Stimulated activated CD8-positive, alpha-beta memory T cell treated with anti-CD3 and anti-CD28 coated beads, Interleukin-7, amount 100 ng/mL, for 4 hours (primary cell): Measurements from ENCODE around the gene EIF4B.
"Not testable (repeated sequence)": the region's sequence is repeated elsewhere in the genome, so short reads cannot be mapped to it uniquely, and the experiment has no call there.

ENCODE experiments used
- DNase-seq, 2 donors: peaks; one replicate each; pipeline ENCODE4 v3.0.0-alpha.2; 2020; ENCODE audit warnings: low read depth in 2 of 2

Gene EIF4B, protein sequence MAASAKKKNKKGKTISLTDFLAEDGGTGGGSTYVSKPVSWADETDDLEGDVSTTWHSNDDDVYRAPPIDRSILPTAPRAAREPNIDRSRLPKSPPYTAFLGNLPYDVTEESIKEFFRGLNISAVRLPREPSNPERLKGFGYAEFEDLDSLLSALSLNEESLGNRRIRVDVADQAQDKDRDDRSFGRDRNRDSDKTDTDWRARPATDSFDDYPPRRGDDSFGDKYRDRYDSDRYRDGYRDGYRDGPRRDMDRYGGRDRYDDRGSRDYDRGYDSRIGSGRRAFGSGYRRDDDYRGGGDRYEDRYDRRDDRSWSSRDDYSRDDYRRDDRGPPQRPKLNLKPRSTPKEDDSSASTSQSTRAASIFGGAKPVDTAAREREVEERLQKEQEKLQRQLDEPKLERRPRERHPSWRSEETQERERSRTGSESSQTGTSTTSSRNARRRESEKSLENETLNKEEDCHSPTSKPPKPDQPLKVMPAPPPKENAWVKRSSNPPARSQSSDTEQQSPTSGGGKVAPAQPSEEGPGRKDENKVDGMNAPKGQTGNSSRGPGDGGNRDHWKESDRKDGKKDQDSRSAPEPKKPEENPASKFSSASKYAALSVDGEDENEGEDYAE

DNA sequence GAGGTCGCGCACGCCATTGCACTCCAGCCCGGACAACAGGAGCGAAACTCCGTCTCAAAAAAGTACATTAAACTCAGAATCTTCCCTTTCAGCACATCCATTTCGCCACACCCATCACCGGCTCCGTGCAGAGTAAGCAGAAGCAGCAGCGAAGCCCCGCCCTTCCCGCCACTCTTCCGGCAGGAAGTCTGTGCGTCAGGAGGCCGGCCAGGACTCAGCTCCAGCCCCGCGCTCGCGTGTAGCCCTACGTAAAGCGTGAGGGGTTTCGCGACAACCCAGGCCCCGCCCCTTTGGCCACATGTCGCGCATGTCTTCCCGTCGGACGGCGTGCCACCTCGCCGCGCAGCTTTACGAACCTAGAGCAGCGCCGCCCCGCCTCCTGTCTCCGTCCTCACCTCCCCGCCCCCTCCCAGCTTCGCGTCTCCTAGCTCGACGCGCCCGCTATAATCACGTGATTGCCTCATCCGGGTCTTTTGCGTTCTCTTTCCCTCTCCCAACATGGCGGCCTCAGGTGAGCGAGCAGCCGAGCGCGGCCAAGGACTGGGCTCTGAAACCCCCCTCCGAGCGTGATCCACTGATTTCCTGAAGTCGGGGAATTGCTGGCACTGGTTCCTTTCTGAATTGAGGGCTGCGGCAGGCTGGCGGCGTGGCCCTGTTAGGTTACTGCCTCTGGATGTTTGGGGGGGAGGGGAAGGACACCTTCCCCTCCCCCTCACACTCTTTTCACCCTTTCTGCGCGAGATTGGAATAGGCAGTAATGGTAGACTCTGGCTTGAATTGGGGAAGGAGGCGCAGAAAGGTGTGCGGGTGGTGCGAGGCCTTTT is at the start of gene EIF4B:
EIF4B (plus strand) TSS at position 471 of the 824 bp plus-strand sequence; CDS start at position 499, 28 bp downstream.
- DNase-seq: peak; percentile 99 to 100

DNA sequence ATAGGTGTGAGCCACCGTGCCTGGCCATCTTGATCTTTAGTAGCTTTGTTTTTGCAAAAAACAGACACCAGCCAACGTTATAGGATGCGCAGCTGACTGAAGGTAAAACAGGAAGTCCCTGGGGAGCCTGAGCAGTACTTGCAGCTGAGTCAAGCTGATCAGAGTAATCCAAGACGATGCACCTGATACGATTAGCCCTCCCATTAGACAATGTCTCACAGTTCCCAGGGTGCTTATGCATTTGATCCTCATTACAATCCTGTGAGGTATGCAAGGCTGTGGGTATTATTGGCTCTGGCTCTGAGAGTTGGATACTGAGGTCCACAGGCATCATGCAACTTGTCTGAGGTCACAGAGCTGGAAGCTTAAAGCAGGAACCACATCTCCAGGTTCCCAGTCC is 49.3 kb upstream of the EIF4B start:
- no peak for DNase-seq

DNA sequence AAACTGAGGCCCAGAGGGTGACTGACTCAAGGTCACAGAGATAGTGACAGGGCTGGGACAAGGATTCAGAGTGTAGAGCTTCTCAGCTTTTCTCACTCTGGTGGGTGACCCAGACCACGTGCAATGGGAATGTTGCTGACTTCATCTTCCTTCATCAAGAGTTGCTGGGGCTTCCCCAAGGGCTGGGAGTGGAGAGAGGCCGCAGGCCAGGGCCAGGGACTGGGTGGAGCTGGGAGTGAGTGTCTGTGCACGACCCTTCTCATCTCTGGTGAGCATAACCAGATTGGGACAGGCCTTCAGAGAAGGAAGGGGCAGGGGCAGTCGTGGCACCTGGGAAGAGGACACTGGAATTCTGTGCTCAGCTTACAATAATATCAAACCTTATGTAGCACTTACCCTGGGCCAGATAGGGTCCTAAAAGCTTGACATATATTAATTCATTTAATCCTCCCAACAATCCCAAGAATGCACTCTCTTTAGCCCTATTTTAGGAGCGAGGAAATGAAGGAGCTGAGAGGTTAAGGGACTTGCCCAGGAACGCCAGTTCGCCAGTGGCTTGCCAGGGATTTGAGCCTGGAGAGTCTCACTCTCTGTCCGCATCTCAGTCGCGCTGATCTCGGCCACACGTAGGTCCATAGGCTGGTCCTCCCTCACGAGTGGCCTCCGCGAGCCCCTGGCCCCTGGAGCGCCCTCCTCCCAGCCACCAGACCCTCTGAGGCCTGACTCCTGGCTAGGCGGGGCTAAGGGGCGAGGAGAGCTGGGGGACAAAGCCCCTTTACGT is 41.5 kb upstream of the EIF4B start:
- no peak for DNase-seq

DNA sequence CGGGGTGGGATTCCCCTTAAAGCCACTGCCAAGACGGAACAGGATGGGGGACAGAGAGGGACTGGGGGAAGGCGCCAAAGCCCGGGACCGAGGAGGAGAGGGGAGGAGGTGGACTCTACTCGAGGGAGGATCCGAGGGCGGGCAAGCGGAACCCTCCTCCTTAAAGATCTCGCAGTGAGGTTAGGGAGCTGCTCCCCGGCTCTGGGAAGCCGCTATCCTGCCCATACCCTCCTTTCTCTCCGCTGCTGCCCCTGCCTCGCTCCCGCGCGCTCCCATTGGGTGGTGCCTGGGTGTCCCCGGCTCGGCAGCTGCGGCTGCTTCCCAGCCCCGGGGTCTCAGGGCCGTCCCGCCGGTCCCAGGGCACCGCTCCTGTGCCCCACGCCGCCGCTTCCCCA is 40.9 kb upstream of the EIF4B start:
- DNase-seq: no peak

DNA sequence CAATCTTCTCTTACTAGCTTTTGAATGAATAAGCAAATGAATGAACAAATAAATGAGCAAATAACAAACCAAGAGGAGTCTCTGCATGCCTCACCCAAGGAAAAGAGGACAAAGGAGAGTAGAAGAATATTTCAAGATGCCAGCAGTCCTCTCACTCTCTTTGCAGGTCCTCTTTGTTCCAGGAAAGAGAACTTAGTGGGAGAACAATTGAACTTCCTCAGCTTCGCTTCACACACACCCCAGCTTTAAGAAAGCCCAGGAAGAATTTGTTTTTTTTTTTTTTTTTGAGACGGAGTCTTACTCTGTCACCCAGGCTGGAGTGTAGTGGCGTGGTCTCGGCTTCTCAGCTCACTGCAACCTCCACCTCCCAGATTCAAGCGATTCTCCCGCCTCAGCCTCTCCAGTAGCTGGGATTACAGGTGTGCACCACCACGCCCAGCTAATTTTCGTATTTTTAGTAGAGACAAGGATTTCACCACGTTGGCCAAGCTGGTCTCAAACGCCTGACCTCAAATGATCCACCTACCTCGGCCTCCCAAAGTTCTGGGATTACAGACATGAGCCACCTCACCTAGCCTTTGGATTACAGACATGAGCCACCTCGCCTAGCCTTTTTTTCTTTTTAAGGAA is 37.0 kb upstream of the EIF4B start:
- no peak for DNase-seq

DNA sequence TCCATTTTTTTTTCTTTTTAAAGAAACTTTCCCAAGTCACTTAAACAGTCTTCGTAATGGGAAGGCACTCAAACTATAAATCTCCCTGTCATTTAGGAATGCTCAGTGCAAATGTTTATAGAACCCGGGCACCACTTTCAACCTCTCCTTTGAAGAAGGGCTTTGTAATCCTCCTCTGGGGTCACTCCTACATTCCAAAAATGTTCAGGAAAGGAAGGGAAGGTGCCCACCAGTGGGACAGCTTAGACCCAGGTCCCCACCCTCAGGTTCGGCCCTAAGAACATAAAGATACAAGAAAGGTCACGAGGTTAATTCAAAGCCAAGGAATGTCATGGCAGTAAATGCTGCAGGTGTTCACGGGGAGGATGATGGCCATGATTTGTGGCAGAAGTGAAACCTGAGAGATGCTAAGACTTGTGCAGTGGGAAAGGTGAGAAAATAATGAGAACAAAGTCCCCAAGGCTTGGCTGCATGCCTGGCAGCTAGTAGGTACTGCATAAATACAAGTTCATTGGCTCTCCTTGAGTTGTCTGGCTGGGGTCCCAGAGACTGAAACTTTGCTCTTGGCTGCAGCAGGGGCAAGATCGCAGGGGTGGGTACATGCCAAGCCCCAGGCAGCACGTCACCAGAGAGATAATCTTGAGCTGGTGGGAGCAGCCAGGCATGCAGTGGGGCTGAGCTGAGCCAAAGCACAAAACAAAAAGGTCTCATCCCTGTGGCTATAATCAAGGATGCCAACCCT is 36.3 kb upstream of the EIF4B start:
- no peak for DNase-seq

DNA sequence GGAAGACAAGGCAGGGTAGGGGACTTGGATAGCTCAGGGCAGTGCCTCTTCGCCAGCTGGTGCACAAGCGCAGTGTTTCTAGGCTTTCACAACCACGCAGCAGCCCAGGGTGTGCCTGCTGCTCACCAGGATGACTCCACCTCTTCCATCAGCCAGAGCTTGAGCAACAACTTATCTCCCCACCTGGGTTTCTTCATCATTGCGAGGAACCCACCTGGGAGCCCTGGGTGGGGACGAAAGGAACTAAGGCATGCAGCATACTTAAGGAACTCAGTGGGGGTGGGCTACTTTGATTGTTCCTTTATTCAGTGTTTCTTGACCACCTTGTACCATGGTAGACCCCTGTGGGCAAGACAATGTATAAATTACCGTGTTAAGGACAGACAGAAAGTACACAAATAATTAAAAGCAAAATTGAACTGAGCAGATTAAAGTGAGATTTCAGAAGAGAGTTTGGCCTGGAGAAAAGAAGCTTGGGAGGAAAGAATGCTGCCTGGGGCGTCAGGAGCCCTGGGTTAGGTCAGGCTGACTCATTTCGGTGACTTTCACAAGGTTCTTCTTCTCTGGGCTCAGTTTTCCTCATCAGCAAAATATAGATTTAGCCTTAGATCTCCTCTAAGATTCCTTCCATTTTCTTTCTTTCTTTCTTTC is 34.5 kb upstream of the EIF4B start:
- no peak for DNase-seq

DNA sequence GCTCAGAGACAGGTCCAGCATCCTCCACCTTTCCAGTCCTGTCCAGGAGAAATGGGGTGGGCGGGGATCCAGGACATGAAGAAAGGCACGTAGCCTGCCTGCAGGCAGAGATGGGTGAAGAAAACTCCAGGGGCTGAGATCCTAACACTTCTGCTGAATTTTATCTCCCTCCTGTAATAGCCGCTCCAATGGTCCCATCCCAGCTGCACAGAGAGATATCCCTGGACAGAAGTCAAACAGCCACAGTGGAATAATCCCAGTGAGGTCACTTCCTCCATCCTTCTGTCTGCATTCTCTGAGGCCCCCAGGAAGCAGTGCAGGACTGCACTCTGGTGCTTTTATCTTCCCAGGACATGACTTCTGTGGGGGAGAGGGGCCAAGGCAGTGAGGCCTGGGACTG is 31.1 kb upstream of the EIF4B start:
- DNase-seq: no peak

DNA sequence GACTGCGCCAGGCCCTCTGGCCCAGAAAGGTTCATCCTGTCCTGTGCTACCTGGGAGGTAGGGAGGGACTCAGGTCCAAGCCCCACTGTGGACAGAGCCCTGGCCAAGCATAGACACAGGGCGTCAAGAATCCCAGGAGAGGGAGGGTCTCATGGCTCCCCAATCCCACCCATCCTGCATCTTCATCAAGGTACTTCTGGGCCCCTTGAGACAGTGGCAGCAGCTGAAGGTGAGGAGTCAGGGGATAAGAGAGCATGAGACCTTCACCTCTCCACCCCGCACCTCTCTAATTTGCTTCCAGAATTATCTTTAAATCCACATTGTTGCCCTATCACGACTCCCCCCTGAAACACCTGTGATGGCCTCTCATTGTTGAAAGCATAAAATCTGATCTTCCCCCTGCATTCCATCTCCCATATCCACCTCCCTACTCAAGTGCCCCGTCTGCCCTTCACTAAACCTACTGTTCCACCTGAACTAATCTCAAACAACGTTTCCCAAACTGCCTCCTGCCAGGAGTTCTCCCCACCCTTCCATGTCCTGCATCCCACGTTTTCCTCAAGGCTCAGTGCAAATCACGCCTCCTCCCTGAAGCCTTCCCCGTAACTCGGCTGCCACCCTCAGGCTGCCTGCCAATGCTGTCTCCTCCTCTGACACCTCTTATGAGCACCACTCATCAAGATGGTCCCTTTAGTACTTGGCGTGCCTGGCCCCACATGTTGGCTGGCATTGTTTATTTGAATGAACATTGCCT is 30.3 kb upstream of the EIF4B start:
- DNase-seq: no peak

DNA sequence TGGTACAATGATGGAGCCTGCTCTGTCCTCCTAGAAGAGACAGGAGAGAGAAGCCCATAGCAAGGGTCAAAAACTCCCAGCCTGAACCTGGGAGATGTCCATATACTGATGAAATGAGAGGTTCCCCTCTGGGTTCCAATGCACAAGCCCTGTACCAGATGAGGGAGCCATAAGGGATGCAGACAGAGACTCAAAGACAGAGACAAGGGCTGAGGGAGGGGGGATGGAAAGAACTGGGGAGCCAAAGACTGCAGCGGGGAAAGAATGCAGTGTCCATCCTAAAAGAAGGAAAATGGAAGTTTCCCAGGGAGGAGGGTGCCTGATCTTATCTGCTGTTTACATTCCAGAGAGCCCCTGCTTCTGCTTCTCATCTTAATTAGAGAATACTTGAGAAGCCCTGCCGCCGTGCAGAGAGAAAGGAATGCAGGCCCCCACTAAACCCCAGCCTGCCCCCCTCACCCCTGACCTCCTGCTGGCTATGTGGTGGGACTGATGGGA is 29.6 kb upstream of the EIF4B start:
- no peak for DNase-seq

DNA sequence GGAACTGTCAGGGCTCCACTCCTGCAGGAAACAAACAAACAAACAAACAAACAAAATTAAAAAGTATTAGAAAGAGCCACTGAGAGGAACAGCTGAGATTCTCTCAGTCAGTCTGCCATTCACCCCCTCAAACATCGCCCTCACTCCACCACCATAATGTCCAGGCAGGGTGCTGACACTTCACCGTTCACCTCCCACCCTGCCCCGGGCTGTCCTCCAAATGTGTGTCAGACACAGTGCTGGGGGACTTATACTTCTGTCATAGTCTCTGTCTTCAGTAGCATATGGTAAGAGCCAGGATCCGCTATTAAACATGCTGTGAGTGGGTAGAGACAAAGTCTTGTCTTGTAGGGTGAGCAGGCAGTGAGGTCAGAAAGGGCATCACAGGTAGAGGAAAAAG is 29.1 kb upstream of the EIF4B start:
- no peak for DNase-seq

DNA sequence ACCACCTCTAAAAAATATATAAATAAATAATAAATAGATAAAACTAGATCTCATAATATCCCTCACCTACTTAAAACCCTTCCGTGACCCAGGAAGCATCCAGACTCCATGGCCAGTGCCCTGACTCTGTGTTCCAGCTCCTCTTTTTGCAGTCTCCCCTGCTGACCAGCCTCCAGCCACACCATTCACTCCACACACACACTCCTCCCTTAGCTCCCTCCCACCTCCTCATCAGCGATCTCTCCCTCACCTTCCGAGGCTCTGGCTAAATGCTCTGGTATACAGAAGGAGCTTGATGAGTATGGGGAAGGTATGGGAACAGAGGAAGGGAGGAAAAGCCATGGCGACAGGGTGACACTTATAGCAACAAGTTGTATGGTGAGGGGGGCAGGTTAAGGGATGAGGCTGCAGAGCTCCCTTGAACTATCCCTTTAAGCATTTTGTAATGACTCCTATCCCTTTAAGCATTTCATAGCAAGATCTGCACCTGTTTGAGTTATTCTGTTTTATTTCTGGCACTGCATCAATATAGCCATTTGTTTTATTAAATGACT is 26.1 kb upstream of the EIF4B start:
- no peak for DNase-seq

DNA sequence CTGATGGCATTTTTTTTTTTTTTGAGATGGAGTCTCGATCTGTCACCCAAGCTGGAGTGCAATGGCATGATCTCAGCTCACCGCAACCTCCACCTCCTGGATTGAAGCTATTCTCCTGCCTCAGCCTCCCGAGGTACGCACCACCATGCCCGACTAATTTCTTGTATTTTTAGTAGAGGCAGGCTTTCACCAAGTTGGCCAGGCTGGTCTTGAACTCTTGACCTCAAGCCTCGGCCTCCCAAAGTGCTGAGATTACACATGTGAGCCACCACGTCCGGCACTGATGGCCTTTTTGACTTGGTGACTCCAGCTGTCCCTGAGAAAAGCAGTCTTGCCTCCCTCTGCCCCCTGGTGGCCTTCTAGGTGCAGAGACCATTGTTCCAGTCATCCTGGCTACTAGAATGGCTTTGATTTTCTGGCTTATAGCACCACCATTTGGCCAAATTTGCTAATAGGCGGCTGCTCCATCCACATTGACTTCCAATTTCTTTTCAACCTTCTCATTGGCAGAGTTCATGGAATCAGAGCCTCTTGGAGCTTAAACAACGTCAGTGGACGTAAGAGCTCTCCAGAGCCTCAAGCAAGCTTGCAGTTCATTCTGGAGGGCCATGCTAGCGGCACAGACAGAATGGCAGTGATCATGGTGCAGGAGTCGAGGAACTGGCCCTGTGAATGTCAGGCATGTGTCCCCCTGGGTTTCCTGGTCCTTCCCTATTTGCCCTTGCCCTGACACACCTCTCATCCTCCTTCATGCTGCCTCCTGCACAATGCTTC is 25.4 kb upstream of the EIF4B start:
- DNase-seq: peak; percentile 65 to 74

DNA sequence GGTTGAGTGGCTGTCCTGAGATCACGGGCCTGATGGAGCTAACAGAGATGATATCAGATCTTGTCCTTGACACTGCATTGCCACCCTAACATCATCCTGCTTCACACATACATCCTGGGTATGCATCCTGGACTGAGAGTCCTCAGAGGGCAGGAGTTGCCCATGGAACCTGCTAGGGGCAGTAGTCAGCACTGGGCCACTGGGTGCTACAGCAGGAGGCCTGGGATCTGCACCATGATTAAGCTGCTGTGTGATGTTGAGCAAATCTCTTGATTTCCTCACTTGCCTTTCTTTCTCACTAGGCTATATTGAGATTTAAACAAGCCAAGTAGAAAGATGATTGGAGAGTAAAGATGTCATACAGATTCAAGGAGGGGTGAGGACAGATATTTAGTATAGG is 22.1 kb upstream of the EIF4B start:
- no peak for DNase-seq

DNA sequence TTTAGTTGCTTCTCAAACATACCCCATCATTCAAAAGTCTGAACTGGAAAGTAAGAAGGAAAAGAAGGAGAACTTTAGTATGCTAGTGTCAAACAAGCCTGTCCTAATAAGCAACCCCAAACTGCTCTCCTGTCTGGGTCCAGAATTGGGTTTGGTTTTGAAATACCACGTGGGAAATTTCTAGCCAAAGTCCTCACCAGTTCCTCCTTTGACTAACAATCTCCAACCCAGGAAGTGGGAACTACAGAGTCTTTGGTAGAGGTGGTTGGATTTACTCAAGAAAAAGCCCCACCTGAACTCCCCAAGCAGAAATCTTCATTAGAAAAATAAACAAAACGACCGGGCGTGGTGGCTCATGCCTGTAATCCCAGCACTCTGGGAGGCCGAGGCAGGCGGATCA is 17.4 kb upstream of the EIF4B start:
- DNase-seq: no peak

DNA sequence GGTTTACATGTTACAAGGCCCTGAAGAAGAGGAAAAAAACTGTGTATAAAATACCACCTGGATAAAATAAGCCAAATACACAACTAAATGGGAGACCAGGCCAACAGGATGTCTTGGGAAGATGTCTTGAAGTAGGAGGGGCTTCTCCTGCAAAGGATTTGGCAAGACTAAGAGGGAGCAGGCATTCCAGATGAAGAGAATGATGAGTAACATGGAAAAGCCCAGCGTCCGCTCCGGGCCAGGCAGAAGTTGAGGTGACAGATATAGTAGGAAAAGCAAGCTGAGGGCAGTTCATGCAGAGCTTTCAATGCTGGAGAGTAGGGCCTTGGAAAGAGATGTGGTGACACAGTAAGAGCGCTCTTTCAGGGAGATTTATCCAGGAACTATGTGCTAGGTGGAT is 16.1 kb upstream of the EIF4B start:
- no peak for DNase-seq

DNA sequence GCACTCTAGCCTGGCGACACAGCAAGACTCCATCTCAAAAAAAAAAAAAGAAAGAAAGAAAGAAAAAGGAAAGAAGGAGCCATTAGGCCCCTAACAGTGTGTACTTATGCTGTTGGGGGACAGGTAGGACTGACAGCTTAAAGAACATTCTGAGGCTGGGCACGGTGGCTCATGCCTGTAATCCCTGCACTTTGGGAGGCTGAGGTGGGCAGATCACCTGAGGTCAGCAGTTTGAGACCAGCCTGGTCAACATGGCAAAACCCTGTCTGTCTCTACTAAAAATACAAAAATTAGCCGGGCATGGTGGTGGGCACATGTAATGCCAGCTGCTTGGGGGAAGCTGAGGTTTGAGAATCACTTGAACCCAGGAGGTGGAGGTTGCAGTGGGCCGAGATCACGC is 14.0 kb upstream of the EIF4B start:
- not testable (repeated sequence) for DNase-seq
